ENCODE results near the gene ULK1. TPM values are rescaled to one million over a fixed set of nuclear protein-coding genes. Genes with fewer than 3 reads are reported as not detected.
"Not testable (repeated sequence)": the region's sequence is repeated elsewhere in the genome, so short reads cannot be mapped to it uniquely, and the experiment has no call there.

ULK1 gene
- total RNA-seq, 2 experiments from 2014 or later, result 20.2 to 24.4 TPM

GRCh38 chr12:131938082-131938481 lies 43.7 kb downstream of the ULK1 start:
- Mint-ChIP-seq H3K27me3 (no peaks in the 10 kb centered on the region), H3K36me3 (peaks cover 44% of the 10 kb centered on the region), H3K4me1 (peaks cover 2% of the 10 kb centered on the region), H3K27ac (no peak overlapping the region), H3K9me3 (ENCODE audit: low read depth) (no peaks in the 10 kb centered on the region), H3K4me3 (no peak overlapping the region)
- DNase-seq, result no peak
- ATAC-seq, result no peak
- CTCF ChIA-PET, result no interaction called here

DNA sequence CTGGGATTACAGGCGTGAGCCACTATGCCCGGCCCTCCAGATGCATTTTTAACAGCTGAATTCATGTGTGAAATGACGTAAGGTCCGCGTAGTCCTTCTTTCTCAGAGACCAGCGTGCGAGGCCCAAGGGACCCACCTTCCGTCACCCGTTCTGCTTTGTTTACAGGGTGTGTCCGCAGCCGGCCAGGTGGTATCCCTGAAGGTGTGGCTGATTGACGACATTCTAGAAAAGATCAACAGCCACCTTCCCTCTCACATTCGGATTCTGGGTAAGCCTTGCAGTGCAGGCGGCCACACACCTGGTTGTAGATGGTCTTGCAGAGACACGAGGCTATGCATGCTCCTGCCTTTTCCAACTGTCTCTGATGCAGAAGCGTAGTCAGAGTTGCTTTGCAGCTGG lies 44.6 kb downstream of the ULK1 start:
- ATAC-seq (no peak), DNase-seq (no peak)
- Mint-ChIP-seq H3K27ac (no peak overlapping the region), H3K4me1 (peaks cover 2% of the 10 kb centered on the region), H3K27me3 (no peaks in the 10 kb centered on the region), H3K36me3 (peaks cover 42% of the 10 kb centered on the region), H3K9me3 (ENCODE audit: low read depth) (no peaks in the 10 kb centered on the region), H3K4me3 (no peak overlapping the region)
- CTCF ChIA-PET, result no interaction called here

DNA sequence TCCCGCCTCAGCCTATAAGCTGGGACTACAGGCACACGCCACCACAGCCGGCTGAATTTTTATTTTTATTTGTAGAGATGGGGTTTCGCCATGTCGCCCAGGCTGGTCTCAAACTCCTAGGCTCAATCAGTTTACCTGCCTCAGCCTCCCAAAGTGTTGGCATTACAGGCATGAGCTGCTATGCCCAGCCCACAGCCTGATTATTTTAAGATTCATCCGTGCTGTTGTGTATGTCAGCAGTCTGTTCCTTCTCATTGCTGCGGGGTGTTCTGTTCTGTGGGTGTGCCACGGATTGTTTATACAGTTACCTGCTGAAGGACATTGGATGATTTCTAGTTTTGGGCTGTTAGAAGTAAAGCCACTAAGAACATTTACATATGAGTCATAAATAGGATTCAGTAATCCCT lies 45.7 kb downstream of the ULK1 start:
- Mint-ChIP-seq H3K9me3 (ENCODE audit: low read depth) (no peaks in the 10 kb centered on the region), H3K4me1 (peaks cover 2% of the 10 kb centered on the region), H3K4me3 (no peak overlapping the region), H3K27ac (no peak overlapping the region), H3K27me3 (no peaks in the 10 kb centered on the region), H3K36me3 (peaks cover 45% of the 10 kb centered on the region)
- ATAC-seq, result no peak
- no peak for DNase-seq
- CTCF ChIA-PET, result no interaction called here

GRCh38 chr12:131941116-131941986 lies 46.9 kb downstream of the ULK1 start:
- DNase-seq (no peak), ATAC-seq (no peak)
- Mint-ChIP-seq H3K9me3 (ENCODE audit: low read depth) (no peaks in the 10 kb centered on the region), H3K36me3 (peaks cover 45% of the 10 kb centered on the region), H3K27ac (no peak overlapping the region), H3K4me1 (peaks cover 2% of the 10 kb centered on the region), H3K4me3 (no peak overlapping the region), H3K27me3 (no peaks in the 10 kb centered on the region)
- CTCF ChIA-PET, result no interaction called here

DNA sequence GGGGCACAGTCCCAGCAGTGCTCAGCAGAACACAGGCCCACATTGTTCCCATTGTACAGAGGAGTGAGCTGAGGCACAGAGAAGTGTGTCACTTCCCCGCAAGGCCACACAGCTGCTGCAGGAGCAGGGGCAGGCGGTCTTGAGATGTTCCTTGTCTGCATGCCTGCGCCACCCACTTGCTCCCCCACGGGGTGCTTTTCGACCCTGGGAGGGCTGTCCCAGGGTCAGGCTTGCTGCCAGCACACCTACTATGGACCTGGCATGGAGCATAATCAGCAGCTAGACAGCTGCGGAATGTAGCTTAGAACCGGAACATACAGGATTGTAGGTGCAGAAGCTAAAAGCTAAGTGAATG lies 47.5 kb downstream of the ULK1 start:
- no peaks in the 10 kb centered on the region for H3K27me3 Mint-ChIP-seq
- H3K4me3 Mint-ChIP-seq, result no peak overlapping the region
- CTCF ChIA-PET, result no interaction called here
- no peak for ATAC-seq
- no peaks in the 10 kb centered on the region for H3K9me3 Mint-ChIP-seq (ENCODE audit: low read depth)
- peaks cover 4% of the 10 kb centered on the region for H3K4me1 Mint-ChIP-seq
- DNase-seq, result no peak
- no peak overlapping the region for H3K27ac Mint-ChIP-seq
- H3K36me3 Mint-ChIP-seq, result peaks cover 42% of the 10 kb centered on the region

DNA sequence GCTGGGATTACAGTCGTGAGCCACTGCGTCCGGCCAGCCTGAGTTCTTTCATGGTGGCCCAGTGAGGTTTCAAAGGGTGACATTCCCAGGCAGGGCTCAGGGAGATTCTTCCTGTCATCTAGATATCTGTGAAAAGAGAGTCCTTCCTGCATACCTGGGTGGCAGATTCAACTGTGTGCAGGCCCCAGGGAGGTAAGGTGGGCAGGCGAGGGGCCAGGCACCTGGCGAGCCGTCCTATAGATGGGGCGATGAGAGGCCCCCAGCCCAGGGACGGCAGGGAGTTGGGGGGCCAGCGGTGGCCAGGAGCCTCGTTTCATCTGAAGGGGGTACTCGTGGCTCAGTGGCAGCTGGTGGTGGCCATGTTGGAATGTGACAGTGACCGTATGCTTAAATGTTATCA lies 48.2 kb downstream of the ULK1 start:
- no peaks in the 10 kb centered on the region for H3K27me3 Mint-ChIP-seq
- H3K27ac Mint-ChIP-seq, result no peak overlapping the region
- DNase-seq (no peak), ATAC-seq (no peak)
- no peak overlapping the region for H3K4me3 Mint-ChIP-seq
- H3K9me3 Mint-ChIP-seq (ENCODE audit: low read depth), result no peaks in the 10 kb centered on the region
- CTCF ChIA-PET, result no interaction called here
- peaks cover 9% of the 10 kb centered on the region for H3K4me1 Mint-ChIP-seq
- peaks cover 40% of the 10 kb centered on the region for H3K36me3 Mint-ChIP-seq

DNA sequence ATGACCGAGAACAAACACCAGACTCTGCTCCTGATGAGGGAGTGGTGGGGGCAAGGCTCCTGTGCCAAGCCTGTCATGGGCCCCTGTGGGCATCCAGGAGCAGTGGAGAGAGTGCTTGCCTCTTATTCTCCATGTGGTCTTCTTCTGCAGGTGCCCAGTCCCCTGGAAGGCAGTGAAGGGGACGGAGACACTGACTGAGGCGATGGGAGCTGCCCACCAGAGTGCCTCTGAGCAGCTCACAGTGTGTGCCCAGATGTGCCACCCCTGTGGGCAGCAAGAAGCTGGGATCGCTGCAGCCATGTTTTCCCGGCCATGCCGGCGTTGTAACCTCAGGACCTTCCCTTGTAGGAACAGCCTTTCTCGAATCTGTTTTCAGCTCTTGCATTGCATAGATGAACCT lies 49.0 kb downstream of the ULK1 start:
- no peak for DNase-seq
- peaks cover 36% of the 10 kb centered on the region for H3K36me3 Mint-ChIP-seq
- no peak for ATAC-seq
- H3K9me3 Mint-ChIP-seq (ENCODE audit: low read depth), result no peaks in the 10 kb centered on the region
- no peak overlapping the region for H3K4me3 Mint-ChIP-seq
- CTCF ChIA-PET, result no interaction called here
- H3K4me1 Mint-ChIP-seq, result peaks cover 15% of the 10 kb centered on the region
- H3K27ac Mint-ChIP-seq, result no peak overlapping the region
- no peaks in the 10 kb centered on the region for H3K27me3 Mint-ChIP-seq

- DNase-seq, result no peak
- Mint-ChIP-seq H3K9me3 (ENCODE audit: low read depth) (no peaks in the 10 kb centered on the region), H3K27ac (no peak overlapping the region), H3K27me3 (no peaks in the 10 kb centered on the region), H3K4me3 (no peak overlapping the region), H3K4me1 (peaks cover 20% of the 10 kb centered on the region), H3K36me3 (peaks cover 35% of the 10 kb centered on the region)
- CTCF ChIA-PET, result no interaction called here
- ATAC-seq, result no peak
These were observed 49.5 kb downstream of the ULK1 start for GRCh38 chr12:131943876-131944275.

DNA sequence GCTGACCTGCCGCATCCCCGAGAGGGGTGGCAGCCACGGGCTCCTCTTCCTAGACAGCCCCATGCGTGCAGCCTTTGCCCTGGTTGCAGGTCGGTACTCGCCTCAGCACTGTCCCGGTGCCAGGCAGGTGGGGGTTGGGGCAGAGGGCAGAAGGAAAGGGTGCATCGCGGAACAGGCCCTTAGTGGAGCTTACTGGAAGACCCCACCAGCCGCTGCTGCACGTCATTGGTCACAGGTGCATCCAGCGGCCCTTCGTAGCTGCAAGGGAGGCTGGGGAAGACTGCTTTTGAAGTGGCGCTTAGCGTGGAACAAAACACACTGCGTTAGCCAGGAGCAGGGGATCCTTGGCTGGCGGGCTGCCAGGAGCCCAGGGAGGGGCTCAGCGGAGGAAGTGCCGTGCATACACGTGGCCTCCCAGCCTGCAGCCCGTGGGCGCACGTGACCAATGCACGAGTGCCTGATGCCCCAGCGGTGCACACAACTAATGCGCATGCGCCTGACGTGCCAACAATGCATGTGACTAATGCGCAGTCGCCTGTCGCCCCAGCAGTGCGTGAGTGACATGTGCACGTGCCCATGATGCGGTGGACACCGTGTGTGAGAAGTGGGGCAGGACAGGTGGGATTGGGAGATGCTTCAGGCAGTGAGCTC lies 50.3 kb downstream of the ULK1 start:
- no peak overlapping the region for H3K4me3 Mint-ChIP-seq
- H3K4me1 Mint-ChIP-seq, result peaks cover 26% of the 10 kb centered on the region
- H3K27me3 Mint-ChIP-seq, result no peaks in the 10 kb centered on the region
- no peak overlapping the region for H3K27ac Mint-ChIP-seq
- H3K36me3 Mint-ChIP-seq, result peaks cover 28% of the 10 kb centered on the region
- CTCF ChIA-PET, result no interaction called here
- ATAC-seq, result no peak
- no peak for DNase-seq
- H3K9me3 Mint-ChIP-seq (ENCODE audit: low read depth), result no peaks in the 10 kb centered on the region

DNA sequence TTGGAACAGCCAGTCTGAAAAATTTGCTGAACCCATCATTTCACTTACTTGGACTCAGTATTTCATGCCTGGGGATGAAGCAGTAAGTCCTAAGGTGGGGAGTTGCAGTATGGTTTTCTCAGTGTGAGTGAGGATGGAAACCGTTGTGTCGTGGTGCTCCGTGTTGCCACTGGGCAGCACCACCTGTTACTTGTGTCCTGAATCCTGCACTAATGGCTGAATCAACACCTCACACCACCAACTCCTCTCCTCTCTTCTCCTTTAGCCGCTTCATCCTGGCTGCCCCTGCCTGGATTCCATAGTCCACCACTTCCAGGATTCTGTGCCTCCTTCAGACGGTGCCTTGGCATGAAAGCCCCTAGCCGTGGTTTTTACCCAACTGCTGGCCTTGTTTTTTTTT lies 52.3 kb downstream of the ULK1 start:
- Mint-ChIP-seq H3K4me1 (peaks cover 32% of the 10 kb centered on the region), H3K27me3 (no peaks in the 10 kb centered on the region), H3K9me3 (ENCODE audit: low read depth) (no peaks in the 10 kb centered on the region), H3K36me3 (peaks cover 16% of the 10 kb centered on the region), H3K27ac (no peak overlapping the region), H3K4me3 (no peak overlapping the region)
- no peak for ATAC-seq
- no peak for DNase-seq
- CTCF ChIA-PET, result no interaction called here

GRCh38 chr12:131947482-131948027 lies 53.1 kb downstream of the ULK1 start:
- Mint-ChIP-seq H3K4me1 (peaks cover 35% of the 10 kb centered on the region), H3K27me3 (no peaks in the 10 kb centered on the region), H3K4me3 (no peak overlapping the region), H3K27ac (peak overlapping the region; percentile 74), H3K9me3 (ENCODE audit: low read depth) (no peaks in the 10 kb centered on the region), H3K36me3 (peaks cover 15% of the 10 kb centered on the region)
- CTCF ChIA-PET, result no interaction called here
- ATAC-seq (no peak), DNase-seq (no peak)

- no peak for ATAC-seq
- peak overlapping the region; percentile 74 for H3K27ac Mint-ChIP-seq
- peaks cover 18% of the 10 kb centered on the region for H3K36me3 Mint-ChIP-seq
- H3K4me3 Mint-ChIP-seq, result peak overlapping the region; percentile 7
- H3K9me3 Mint-ChIP-seq (ENCODE audit: low read depth), result no peaks in the 10 kb centered on the region
- no peak for DNase-seq
- no peaks in the 10 kb centered on the region for H3K27me3 Mint-ChIP-seq
- CTCF ChIA-PET, result interaction anchor here (2.3 kb wide), 1 partner anchor 18 kb away, joined by 7 read pairs; the partner anchor contains the start of gene PUS1
- H3K4me1 Mint-ChIP-seq, result peaks cover 40% of the 10 kb centered on the region
These were observed 53.8 kb downstream of the ULK1 start for GRCh38 chr12:131948166-131948712.

GRCh38 chr12:131948713-131949430 lies 54.5 kb downstream of the ULK1 start:
- peaks cover 12% of the 10 kb centered on the region for H3K36me3 Mint-ChIP-seq
- peaks cover 40% of the 10 kb centered on the region for H3K4me1 Mint-ChIP-seq
- peak overlapping the region; percentile 74 for H3K4me3 Mint-ChIP-seq
- H3K9me3 Mint-ChIP-seq (ENCODE audit: low read depth); H3K27me3 Mint-ChIP-seq; ATAC-seq: not testable (repeated sequence)
- peak; percentile 42 for DNase-seq
- CTCF ChIA-PET, result interaction anchor here (1.0 to 2.3 kb wide), 2 partner anchors 19 to 112 kb away, joined by 4 to 7 read pairs; partner anchors contain the start of gene PUS1
- H3K27ac Mint-ChIP-seq, result peak overlapping the region; percentile 74

All from activated CD8-positive, alpha-beta memory T cell treated with anti-CD3 and anti-CD28 coated beads, Interleukin-2, amount 10 ng/mL, durations not matched to agents 7 days and 5 days (primary cell).